Skeletal muscle tissue (tissue), 4 donors: Measurements from ENCODE around the gene LHB. TPM values are rescaled to one million over a fixed set of nuclear protein-coding genes. Genes with fewer than 3 reads are reported as not detected.
"Not testable (repeated sequence)": the region's sequence is repeated elsewhere in the genome, so short reads cannot be mapped to it uniquely, and the experiment has no call there.

ENCODE experiments used
- H3K27ac ChIP-seq: one replicate; pipeline ENCODE4 v1.7.0; 2013; ENCODE audit warnings: mild to moderate bottlenecking, low read depth, low read length, inconsistent platforms
- H3K27me3 ChIP-seq, 3 donors: one replicate each; pipeline ENCODE4 v1.7.0; 2013; ENCODE audit warnings: low read length in 3 of 3; ENCODE audit not compliant: control insufficient read depth in 3 of 3, insufficient read depth in 3 of 3
- H3K36me3 ChIP-seq, 3 donors: one replicate each; pipeline ENCODE4 v1.7.0; 2013; ENCODE audit warnings: low read length in 3 of 3; ENCODE audit not compliant: control insufficient read depth in 3 of 3, insufficient read depth in 3 of 3
- H3K4me1 ChIP-seq, 3 donors: one replicate each; pipeline ENCODE4 v1.7.0; 2013; ENCODE audit warnings: low read length in 3 of 3, mild to moderate bottlenecking in 3 of 3; ENCODE audit not compliant: control insufficient read depth in 3 of 3, insufficient read depth in 3 of 3
- H3K4me3 ChIP-seq, 3 donors: one replicate each; pipeline ENCODE4 v1.7.0; 2013; ENCODE audit warnings: low read length in 3 of 3
- H3K9ac ChIP-seq, 3 donors: one replicate each; pipeline ENCODE4 v1.7.0; 2013; ENCODE audit warnings: low read length in 3 of 3, mild to moderate bottlenecking in 3 of 3, moderate library complexity in 2 of 3, low read depth in 1 of 3
- H3K9me3 ChIP-seq, 3 donors: one replicate each; pipeline ENCODE4 v1.7.0; 2013; ENCODE audit warnings: low read length in 3 of 3; ENCODE audit not compliant: control insufficient read depth in 3 of 3
- total RNA-seq: library from RNA; depleted of rRNA; stranded (reverse); fragments of >200 nt; gene quantifications from one replicate; pipeline ENCODE4 v1.2.3, GENCODE V29; 2014
- donor health status: Osteomylitis.

LHB gene
- total RNA-seq, 1 donor from 2014 or later = not detected

- Histone ChIP-seq H3K9ac (no peak overlapping the region), H3K4me3 (no peak overlapping the region), H3K9me3 (no peaks in the 10 kb centered on the region), H3K27ac (no peak overlapping the region), H3K36me3 (no peaks in the 10 kb centered on the region), H3K27me3 (peaks cover 2 to 11% (median 4%) of the 10 kb centered on the region in 3 donors), H3K4me1 (peaks cover 15 to 21% (median 16%) of the 10 kb centered on the region in 3 donors)
These were observed 5.2 kb upstream of the LHB start for GRCh38 chr19:49022116-49022515.

- Histone ChIP-seq H3K9ac (no peak overlapping the region), H3K27me3 (peaks cover 3 to 11% (median 4%) of the 10 kb centered on the region in 3 donors), H3K4me3 (no peak overlapping the region), H3K4me1 (peaks cover 15 to 21% (median 16%) of the 10 kb centered on the region in 3 donors), H3K36me3 (peaks cover 0 to 1% (median under 1%) of the 10 kb centered on the region in 3 donors), H3K27ac (no peak overlapping the region), H3K9me3 (no peaks in the 10 kb centered on the region)
These were observed 4.3 kb upstream of the LHB start for GRCh38 chr19:49020931-49021895.

GRCh38 chr19:49020342-49020741 is 3.5 kb upstream of the LHB start:
- Histone ChIP-seq H3K27ac (no peak overlapping the region), H3K36me3 (peaks cover 4 to 10% (median 9%) of the 10 kb centered on the region in 3 donors), H3K4me3 (no peak overlapping the region), H3K9ac (no peak overlapping the region), H3K4me1 (peaks cover 15 to 21% (median 16%) of the 10 kb centered on the region in 3 donors), H3K9me3 (no peaks in the 10 kb centered on the region), H3K27me3 (peaks cover 3 to 11% (median 4%) of the 10 kb centered on the region in 3 donors)

GRCh38 chr19:49019242-49019932 is 2.5 kb upstream of the LHB start:
- peak overlapping the region; percentile 54 to 61 (median 60) for H3K4me3 ChIP-seq
- no peaks in the 10 kb centered on the region for H3K9me3 ChIP-seq
- H3K27me3 ChIP-seq = peaks cover 3 to 11% (median 4%) of the 10 kb centered on the region in 3 donors
- peaks cover 15 to 21% (median 16%) of the 10 kb centered on the region in 3 donors for H3K4me1 ChIP-seq
- H3K27ac ChIP-seq = no peak overlapping the region
- H3K36me3 ChIP-seq = peaks cover 13 to 20% (median 19%) of the 10 kb centered on the region in 3 donors
- H3K9ac ChIP-seq = peak overlapping the region in 2 of 3 donors; percentile 14 to 66

- H3K36me3 ChIP-seq = peaks cover 13 to 25% (median 22%) of the 10 kb centered on the region in 3 donors
- H3K4me1 ChIP-seq = peaks cover 15 to 21% (median 16%) of the 10 kb centered on the region in 3 donors
- H3K9me3 ChIP-seq, H3K27ac ChIP-seq: not testable (repeated sequence)
- peak overlapping the region; percentile 23 to 66 (median 43) for H3K9ac ChIP-seq
- peaks cover 3 to 11% (median 4%) of the 10 kb centered on the region in 3 donors for H3K27me3 ChIP-seq
- H3K4me3 ChIP-seq = peak overlapping the region; percentile 54 to 61 (median 60)
These were observed 1.7 kb upstream of the LHB start for GRCh38 chr19:49018388-49019241.

- no peaks in the 10 kb centered on the region for H3K9me3 ChIP-seq
- no peak overlapping the region for H3K27ac ChIP-seq
- H3K9ac ChIP-seq = peak overlapping the region; percentile 23 to 66 (median 43)
- H3K4me3 ChIP-seq = peak overlapping the region; percentile 54 to 61 (median 60)
- peaks cover 13 to 25% (median 22%) of the 10 kb centered on the region in 3 donors for H3K36me3 ChIP-seq
- H3K27me3 ChIP-seq = peaks cover 3 to 11% (median 4%) of the 10 kb centered on the region in 3 donors
- peaks cover 15 to 21% (median 16%) of the 10 kb centered on the region in 3 donors for H3K4me1 ChIP-seq
These were observed 918 bp upstream of the LHB start for GRCh38 chr19:49017666-49018351.

- Histone ChIP-seq H3K9me3 (no peaks in the 10 kb centered on the region), H3K27ac (no peak overlapping the region), H3K36me3 (peaks cover 26 to 40% (median 33%) of the 10 kb centered on the region in 3 donors)
These were observed 638 bp downstream of the LHB start for GRCh38 chr19:49016067-49016839.

GRCh38 chr19:49014870-49015255 is 2.0 kb downstream of the LHB start:
- no peak overlapping the region for H3K4me3 ChIP-seq
- peaks cover 15 to 21% (median 16%) of the 10 kb centered on the region in 3 donors for H3K4me1 ChIP-seq
- peaks cover 33 to 48% (median 44%) of the 10 kb centered on the region in 3 donors for H3K36me3 ChIP-seq
- H3K27ac ChIP-seq = no peak overlapping the region
- no peaks in the 10 kb centered on the region for H3K9me3 ChIP-seq
- peaks cover 3 to 6% (median 4%) of the 10 kb centered on the region in 3 donors for H3K27me3 ChIP-seq
- no peak overlapping the region for H3K9ac ChIP-seq

More at GRCh38 chr19:49016067-49016839, 638 bp downstream of the LHB start:
- peaks cover 3 to 10% (median 4%) of the 10 kb centered on the region in 3 donors for H3K27me3 ChIP-seq
- H3K4me1 ChIP-seq = peaks cover 15 to 21% (median 16%) of the 10 kb centered on the region in 3 donors
- H3K9ac ChIP-seq = no peak overlapping the region
- H3K4me3 ChIP-seq = no peak overlapping the region
